K562 (cell line): Measurements from ENCODE around the gene ZBTB22. TPM values are rescaled to one million over a fixed set of nuclear protein-coding genes. Genes with fewer than 3 reads are reported as not detected.
A peak's percentile ranks its signal among the peaks of the same experiment; 100 is the strongest.

ENCODE experiments used
- ATF4 ChIP-seq: fragments of 450-650 bp; formaldehyde crosslinking; IDR thresholded peaks from 2 replicates; pipeline ENCODE4 v1.4.0; 2022; ENCODE audit warnings: mild to moderate bottlenecking, moderate library complexity
- ESRRA ChIP-seq: fragments of 450-650 bp; IDR thresholded peaks from 2 replicates; pipeline ENCODE4 v1.6.1; 2014; ENCODE audit warnings: low read depth, mild to moderate bottlenecking, moderate library complexity, borderline replicate concordance
- GATAD2A ChIP-seq: fragments of 450-650 bp; IDR thresholded peaks from 2 replicates; pipeline ENCODE4 v1.6.1; 2017
- GTF2A2 ChIP-seq: IDR thresholded peaks from 2 replicates; pipeline ENCODE4 v1.6.1; 2016; ENCODE audit warnings: mild to moderate bottlenecking, missing genetic modification characterization, missing compliant biosample characterization
- HMG20A ChIP-seq: fragments of 450-650 bp; formaldehyde crosslinking; conservative IDR thresholded peaks from 2 replicates; pipeline ENCODE4 v1.4.0; 2020; ENCODE audit warnings: mild to moderate bottlenecking, mixed read lengths
- IRF9 ChIP-seq: fragments of 450-650 bp; IDR thresholded peaks from 2 replicates; pipeline ENCODE4 v1.6.1; 2016; ENCODE audit warnings: missing biosample characterization, missing genetic modification characterization
- JUN ChIP-seq, 2 experiments: sonication (generic) in 1 of 2; formaldehyde crosslinking in 1 of 2; IDR thresholded peaks; 2 replicates each; pipeline versions ENCODE4 v1.6.1 to v1.8.0; 2012 to 2022; ENCODE audit warnings: borderline replicate concordance in 2 of 2, mild to moderate bottlenecking in 2 of 2, improper control_type of control experiment in 1 of 2, low read depth in 1 of 2, low read length in 1 of 2, missing genetic modification reagents in 1 of 2
- MCM5 ChIP-seq: fragments of 450-650 bp; IDR thresholded peaks from 2 replicates; pipeline ENCODE4 v1.6.1; 2016; ENCODE audit warnings: low read depth
- PHF8 ChIP-seq: fragments of 200-600 bp; sonication (generic); IDR thresholded peaks from 2 replicates; pipeline ENCODE4 v1.6.1; 2012; ENCODE audit warnings: mixed run types, mild to moderate bottlenecking, inconsistent platforms, low read length, moderate library complexity, borderline replicate concordance
- RBFOX2 ChIP-seq: fragments of 200-400 bp; formaldehyde crosslinking; IDR thresholded peaks from 2 replicates; pipeline ENCODE4 v1.6.1; 2017; ENCODE audit warnings: low read depth, mild to moderate bottlenecking, low read length, moderate library complexity
- RBM14 ChIP-seq: fragments of 200-400 bp; formaldehyde crosslinking; IDR thresholded peaks from 2 replicates; pipeline ENCODE4 v1.6.1; 2018; ENCODE audit warnings: low read depth, mild to moderate bottlenecking, low read length, moderate library complexity, borderline replicate concordance; ENCODE audit not compliant: insufficient read depth
- SNIP1 ChIP-seq: fragments of 450-650 bp; IDR thresholded peaks from 2 replicates; pipeline ENCODE4 v1.7.1; 2017; ENCODE audit warnings: low read depth, mild to moderate bottlenecking
- TEAD4 ChIP-seq, 2 experiments: sonication (generic) in 1 of 2; formaldehyde crosslinking in 1 of 2; IDR thresholded peaks; 2 replicates each; pipeline versions ENCODE4 v1.6.1 to v1.8.0; 2012 to 2022; ENCODE audit warnings: borderline replicate concordance in 1 of 2, inconsistent platforms in 1 of 2, low read length in 1 of 2, mild to moderate bottlenecking in 1 of 2, missing genetic modification reagents in 1 of 2
- THAP12 ChIP-seq: fragments of 250-450 bp; sonication (Bioruptor Pico); IDR thresholded peaks from 2 replicates; pipeline ENCODE4 v1.9.0; 2021; ENCODE audit warnings: mild to moderate bottlenecking, inconsistent platforms
- USF1 ChIP-seq: sonication (generic); formaldehyde crosslinking; IDR thresholded peaks from 2 replicates; pipeline ENCODE4 v1.9.0; 2022; ENCODE audit warnings: mild to moderate bottlenecking, missing genetic modification reagents
- ZBTB7A ChIP-seq: IDR thresholded peaks from 2 replicates; pipeline ENCODE4 v1.6.1; 2011; ENCODE audit warnings: low read depth, mild to moderate bottlenecking, low read length, moderate library complexity, borderline replicate concordance; ENCODE audit not compliant: control insufficient read depth
- ZBTB8A ChIP-seq: fragments of 450-650 bp; IDR thresholded peaks from 2 replicates; pipeline ENCODE4 v1.6.1; 2018; ENCODE audit warnings: mild to moderate bottlenecking, moderate library complexity; ENCODE audit not compliant: partially characterized antibody
- ZC3H4 ChIP-seq: sonication (generic); formaldehyde crosslinking; IDR thresholded peaks from 2 replicates; pipeline ENCODE4 v1.9.0; 2021; ENCODE audit warnings: missing genetic modification reagents, borderline replicate concordance
- ZNF133 ChIP-seq: fragments of 250-450 bp; sonication (Bioruptor Pico); IDR thresholded peaks from 2 replicates; pipeline ENCODE4 v1.4.0; 2020; ENCODE audit warnings: mild to moderate bottlenecking
- ZNF174 ChIP-seq: fragments of 250-450 bp; sonication (Bioruptor Pico); IDR thresholded peaks from 2 replicates; pipeline ENCODE4 v1.4.0; 2020; ENCODE audit warnings: mild to moderate bottlenecking
- ZNF41 ChIP-seq: fragments of 250-450 bp; sonication (Bioruptor Pico); conservative IDR thresholded peaks from 2 replicates; pipeline ENCODE4 v1.4.0; 2020; ENCODE audit warnings: mild to moderate bottlenecking
- polyA plus RNA-seq, 8 experiments: library from polyadenylated mRNA; depleted of rRNA in 4 of 8; stranded (reverse) in 5 of 8; unstranded in 3 of 8; fragments of >200 nt; fragmentation: Nextera tagmentation in 2 of 8; fragmentation: Illumina TruSeq in 1 of 8; extraction: Ambion mirVana in 2 of 8; extraction: Trizol in 1 of 8; gene quantifications; 2 replicates each; pipeline versions ENCODE4 v1.2.1 to v1.2.3, GENCODE V29; 2011 to 2014; ENCODE audit warnings: inconsistent platforms in 1 of 8, missing spikeins in 1 of 8
- total RNA-seq, 7 experiments: library from RNA; depleted of rRNA in 6 of 7; stranded (reverse); fragments of >200 nt in 6 of 7; fragmentation: Illumina TruSeq in 2 of 7; extraction: Trizol in 2 of 7; gene quantifications; 2 replicates each; pipeline versions ENCODE4 v1.2.1 to v1.2.3, GENCODE V29; 2011 to 2021; ENCODE audit warnings: low replicate concordance in 1 of 7

The ZBTB22 gene
- total and polyA plus RNA-seq, 9 of the 15 experiments (the other 6 are each of a cell fraction or from before 2014, with no cell fraction given), result 0.21 to 11.9 (median 7.1) TPM

GRCh38 chr6:33314943-33315792 lies 2.4 kb downstream of the ZBTB22 start (continued):
- TF ChIP-seq IRF9 (no peak), ZBTB8A (no peak), GTF2A2 (tag) (no peak), MCM5 (no peak), THAP12 (CRISPR knock-in tag) (no peak), ATF4 (CRISPR knock-in tag) (no peak), RBFOX2 (peak; percentile 63), RBM14 (no peak), SNIP1 (no peak), GATAD2A (no peak), ZNF174 (CRISPR knock-in tag) (no peak), USF1 (0 out of 2 replicates have a peak, but pooled peaks have one; percentile 42), ZBTB7A (peak; percentile 32; the same call in 1 of the 2 replicates), ZNF41 (CRISPR knock-in tag) (no peak), HMG20A (CRISPR knock-in tag) (no peak), ZNF133 (no peak), PHF8 (peak; percentile 11; the same call in 1 of the 2 replicates), ESRRA (no peak), TEAD4 (IDR thresholded peaks at IDR 0.05; ENCODE audit: low read length) (no peak), TEAD4 (CRISPR knock-in tag; IDR thresholded peaks at IDR 0.05; ENCODE audit: borderline replicate concordance) (no peak), JUN (IDR thresholded peaks at IDR 0.05; ENCODE audit: borderline replicate concordance, low read depth, low read length) (no peak), JUN (CRISPR knock-in tag; IDR thresholded peaks at IDR 0.05; ENCODE audit: borderline replicate concordance) (no peak), ZC3H4 (CRISPR knock-in tag) (no peak)
